HG03457 (cell line): ENCODE results near the gene COX18.

ENCODE experiments used
- ATAC-seq: cut with Tn5 transposase; IDR thresholded peaks from one replicate; pipeline ENCODE4 v1.9.1; 2021; ENCODE audit warnings: moderate number of reproducible peaks; ENCODE audit not compliant: unreplicated experiment

COX18 gene

GRCh38 chr4:73069338-73070073 lies at the start of gene COX18:
TSS of gene COX18 (minus strand) at chr4:73069716. CDS start at chr4:73069649, 67 bp downstream.
- peak; percentile 83 for ATAC-seq

- ATAC-seq = no peak
Measured at GRCh38 chr4:73109493-73109892, 40.0 kb upstream of the COX18 start.

- no peak for ATAC-seq
Measured at GRCh38 chr4:73104695-73105094, 35.2 kb upstream of the COX18 start.

GRCh38 chr4:73103799-73104503 lies 34.4 kb upstream of the COX18 start:
- no peak for ATAC-seq

GRCh38 chr4:73099143-73099542 lies 29.6 kb upstream of the COX18 start:
- no peak for ATAC-seq

- ATAC-seq = no peak
Measured at GRCh38 chr4:73098713-73099112, 29.2 kb upstream of the COX18 start.

- no peak for ATAC-seq
Measured at GRCh38 chr4:73098016-73098415, 28.5 kb upstream of the COX18 start.

GRCh38 chr4:73092868-73093267 lies 23.4 kb upstream of the COX18 start:
- ATAC-seq = no peak

- no peak for ATAC-seq
Measured at GRCh38 chr4:73090738-73091137, 21.2 kb upstream of the COX18 start.

- ATAC-seq = no peak
Measured at GRCh38 chr4:73087871-73088270, 18.4 kb upstream of the COX18 start.

- no peak for ATAC-seq
Measured at GRCh38 chr4:73086095-73086868, 16.8 kb upstream of the COX18 start.

GRCh38 chr4:73080789-73081188 lies 11.3 kb upstream of the COX18 start:
- no peak for ATAC-seq

GRCh38 chr4:73075832-73076231 lies 6.3 kb upstream of the COX18 start:
- ATAC-seq = no peak

GRCh38 chr4:73070074-73070390 lies 516 bp upstream of the COX18 start:
- peak; percentile 10 for ATAC-seq

- no peak for ATAC-seq
Measured at GRCh38 chr4:73068491-73069337, 802 bp downstream of the COX18 start.

- ATAC-seq = no peak
Measured at GRCh38 chr4:73067971-73068394, 1.5 kb downstream of the COX18 start.

GRCh38 chr4:73066928-73067327 lies 2.6 kb downstream of the COX18 start:
- ATAC-seq = no peak

GRCh38 chr4:73066445-73066844 lies 3.1 kb downstream of the COX18 start:
- ATAC-seq = no peak

- ATAC-seq = no peak
Measured at GRCh38 chr4:73064536-73064935, 5.0 kb downstream of the COX18 start.

GRCh38 chr4:73055241-73055897 lies 14.1 kb downstream of the COX18 start:
- no peak for ATAC-seq
